ENCODE results near the gene RNPS1. TPM values are rescaled to one million over a fixed set of nuclear protein-coding genes. Genes with fewer than 3 reads are reported as not detected.

RNPS1 gene
- total and polyA plus RNA-seq, 2 donors (not counting 3 experiments of a cell fraction or from before 2014, with no cell fraction given), result 206 to 209 TPM

GRCh38 chr16:2244926-2245795 lies 22.8 kb downstream of the RNPS1 start:
- no peak for DNase-seq (ENCODE audit: low read depth, low spot score)
- H3K9me1 ChIP-seq (replicated peaks; ENCODE audit: control insufficient read depth, extremely low read depth, insufficient read depth, low read length), result no peaks in the 10 kb centered on the region
- BruUV-seq (replicated peaks), result no TSS peak
- no peak for FAIRE-seq
- H3K4me1 ChIP-seq (ENCODE audit: control insufficient read depth, extremely low read depth, insufficient read depth, low read length), result peaks cover 2% of the 10 kb centered on the region
- no peak overlapping the region for H3K9ac ChIP-seq (replicated peaks; ENCODE audit: extremely low read depth, insufficient read depth, low read length)
- H3K4me2 ChIP-seq (ENCODE audit: insufficient read depth, low read length), result no peak overlapping the region
- no peak overlapping the region for H3K4me3 ChIP-seq (replicated peaks in 1 of 3; ENCODE audit: insufficient read depth in 1 of 3, low read depth in 1 of 3, low read length in 3 of 3)
- CTCF ChIA-PET, result no interaction called here
- H4K20me1 ChIP-seq (replicated peaks; ENCODE audit: control insufficient read depth, extremely low read depth, insufficient read depth, low read length), result no peaks in the 10 kb centered on the region
- no peaks in the 10 kb centered on the region for H3K9me3 ChIP-seq (replicated peaks; ENCODE audit: control insufficient read depth, insufficient read depth, low read length)
- H3K36me3 ChIP-seq (ENCODE audit: control insufficient read depth in 2 of 2, extremely low read depth in 1 of 2, insufficient read depth in 2 of 2, low read length in 2 of 2), result peaks cover 12 to 33% of the 10 kb centered on the region in 2 experiments
- H3K27ac ChIP-seq (ENCODE audit: insufficient read depth, low read depth, low read length), result no peak overlapping the region
- dilution Hi-C loops (cut with MboI; ENCODE audit: extremely low pct_ligation_motif_present, low sequenced_read_pairs), result no loop called here
- intact Hi-C loops (cut with micrococcal nuclease), result no loop called here
- peaks cover 3% of the 10 kb centered on the region for H3K79me2 ChIP-seq (ENCODE audit: control insufficient read depth, insufficient read depth, low read length)
- no peaks in the 10 kb centered on the region for H3K27me3 ChIP-seq (ENCODE audit: control insufficient read depth in 2 of 2, insufficient read depth in 2 of 2, low read length in 2 of 2)
- POLR2A ChIA-PET, result no interaction called here
- TF ChIP-seq POLR2A (IDR thresholded peaks at IDR 0.05; ENCODE audit: low read depth, low read length), result no peak
- no peak for TF ChIP-seq CTCF (IDR thresholded peaks at IDR 0.05; ENCODE audit: extremely low read depth in 1 of 2, insufficient read depth in 1 of 2, low read depth in 1 of 2, low read length in 2 of 2)
- no peak for TF ChIP-seq EZH2 (IDR thresholded peaks at IDR 0.05; ENCODE audit: borderline replicate concordance, low read depth, low read length, severe bottlenecking)
- TF ChIP-seq GATA2 (IDR thresholded peaks at IDR 0.05; ENCODE audit: insufficient read depth, insufficient read length, low read depth, low read length), result no peak
- no peak for TF ChIP-seq JUN (IDR thresholded peaks at IDR 0.05; ENCODE audit: borderline replicate concordance, insufficient read depth, insufficient read length, low read depth)
- no peak for TF ChIP-seq MAX (IDR thresholded peaks at IDR 0.05; ENCODE audit: insufficient read depth, insufficient read length)
- TF ChIP-seq FOS (IDR thresholded peaks at IDR 0.05; ENCODE audit: borderline replicate concordance, insufficient read depth, low read length), result no peak
- TF ChIP-seq MYC (IDR thresholded peaks at IDR 0.05; ENCODE audit: low read depth, low read length), result no peak
- TF ChIP-seq POLR2AphosphoS5 (IDR thresholded peaks at IDR 0.05; ENCODE audit: insufficient read depth, low read depth, low read length), result no peak
- no peak overlapping the region for H2AFZ ChIP-seq (ENCODE audit: low read depth, low read length)

All from endothelial cell of umbilical vein (primary cell).